Dermis microvascular lymphatic vessel endothelial cell (primary cell): Measurements from ENCODE around the gene NUDT1. TPM values are rescaled to one million over a fixed set of nuclear protein-coding genes. Genes with fewer than 3 reads are reported as not detected.

Experiments
- DNase-seq, 2 donors: peaks; one replicate each; pipeline versions ENCODE4 v3.0.0 to v3.0.0-alpha.2; 2010; ENCODE audit warnings: low read depth in 2 of 2
- total RNA-seq: library from RNA; depleted of rRNA; stranded (reverse); fragments of >200 nt; gene quantifications from 2 replicates; pipeline ENCODE4 v1.2.1, GENCODE V29; 2014

Gene NUDT1
- total RNA-seq: 8.6 and 13.9 TPM in 2 replicates

- peak in 1 of 2 donors; percentile 77 for DNase-seq
These were observed at the start of gene NUDT1, which contains the start of gene MRM2 for GRCh38 chr7:2241580-2242540. TSS of gene NUDT1 (plus strand) at chr7:2242226. CDS start at chr7:2244575, 2,349 bp downstream. TSS of gene MRM2 (minus strand) at chr7:2242205. CDS start at chr7:2242169, 36 bp downstream.

GRCh38 chr7:2192831-2193534 is 49.0 kb upstream of the NUDT1 start:
- DNase-seq: no peak

- no peak for DNase-seq
These were observed 48.3 kb upstream of the NUDT1 start for GRCh38 chr7:2193575-2194305.

- DNase-seq: no peak
These were observed 46.4 kb upstream of the NUDT1 start for GRCh38 chr7:2195400-2196246.

GRCh38 chr7:2196381-2197378 is 45.3 kb upstream of the NUDT1 start:
- DNase-seq: no peak

GRCh38 chr7:2197436-2198155 is 44.4 kb upstream of the NUDT1 start:
- DNase-seq: no peak

- no peak for DNase-seq
These were observed 43.8 kb upstream of the NUDT1 start for GRCh38 chr7:2198206-2198605.

GRCh38 chr7:2198760-2199159 is 43.3 kb upstream of the NUDT1 start:
- no peak for DNase-seq

GRCh38 chr7:2199528-2199927 is 42.5 kb upstream of the NUDT1 start:
- no peak for DNase-seq

- DNase-seq: no peak
These were observed 42.0 kb upstream of the NUDT1 start for GRCh38 chr7:2199956-2200583.

GRCh38 chr7:2200584-2200980 is 41.4 kb upstream of the NUDT1 start:
- DNase-seq: no peak

- DNase-seq: no peak
These were observed 40.9 kb upstream of the NUDT1 start for GRCh38 chr7:2201128-2201527.

- no peak for DNase-seq
These were observed 40.2 kb upstream of the NUDT1 start for GRCh38 chr7:2201686-2202360.

- DNase-seq: no peak
These were observed 39.7 kb upstream of the NUDT1 start for GRCh38 chr7:2202361-2202761.

- no peak for DNase-seq
These were observed 38.9 kb upstream of the NUDT1 start for GRCh38 chr7:2202901-2203765.

GRCh38 chr7:2203766-2204300 is 38.2 kb upstream of the NUDT1 start:
- DNase-seq: no peak

- no peak for DNase-seq
These were observed 37.6 kb upstream of the NUDT1 start for GRCh38 chr7:2204446-2204845.
